ENCODE measurements around the gene CDC25C. TPM values are rescaled to one million over a fixed set of nuclear protein-coding genes. Genes with fewer than 3 reads are reported as not detected.

Gene CDC25C
- total and polyA plus RNA-seq, 2 of the 4 experiments (the other 2 are of a cell fraction), result 7.3 to 8.2 TPM

DNA sequence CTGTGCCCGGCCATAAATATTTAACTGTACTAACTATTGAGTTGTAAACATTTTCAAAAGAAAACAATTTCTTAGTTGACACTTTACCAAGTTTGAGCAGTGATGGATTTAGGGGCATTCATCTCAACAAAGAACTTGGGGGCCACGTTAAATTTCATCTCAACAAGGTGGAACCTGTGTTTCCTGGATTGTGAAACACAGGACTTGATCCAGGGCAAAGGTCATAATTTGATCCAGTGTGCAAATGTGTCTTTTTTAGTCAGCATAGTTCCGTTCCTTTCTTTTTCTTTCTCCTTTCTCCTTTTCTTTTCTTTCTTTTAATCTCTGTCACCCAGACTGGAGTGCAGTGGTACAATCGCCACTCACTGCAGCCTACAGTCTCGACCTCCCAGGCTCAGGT lies 60.3 kb downstream of the CDC25C start:
- Histone ChIP-seq H4K8ac (ENCODE audit: low read depth in 2 of 2, low read length in 2 of 2) (no peak overlapping the region), H2BK5ac (ENCODE audit: low read depth, low read length, poor library complexity, severe bottlenecking) (no peak overlapping the region), H3K27me3 (ENCODE audit: control insufficient read depth, insufficient read depth, low read length) (peaks cover 32% of the 10 kb centered on the region), H3K4me3 (ENCODE audit: insufficient read depth, low read depth, low read length) (no peak overlapping the region), H3K18ac (ENCODE audit: low read depth, low read length) (no peak overlapping the region), H4K20me1 (ENCODE audit: insufficient read depth, low read length) (no peaks in the 10 kb centered on the region), H3K4me2 (ENCODE audit: low read depth, low read length) (no peak overlapping the region), H3K27ac (ENCODE audit: insufficient read depth, low read length) (no peak overlapping the region), H3K14ac (replicated peaks; ENCODE audit: low read depth, low read length) (no peak overlapping the region), H3K4ac (ENCODE audit: low read depth, low read length) (no peak overlapping the region), H4K5ac (ENCODE audit: low read depth, low read length) (no peak overlapping the region), H2AK9ac (replicated peaks; ENCODE audit: low read depth, low read length, poor library complexity) (no peak overlapping the region), H3K9ac (ENCODE audit: low read depth, low read length) (no peak overlapping the region), H3K9me3 (ENCODE audit: control insufficient read depth, insufficient read depth, low read length) (no peaks in the 10 kb centered on the region), H2BK15ac (ENCODE audit: low read depth, low read length) (no peak overlapping the region), H3K56ac (ENCODE audit: extremely low read depth, insufficient read depth, low read length) (no peak overlapping the region), H2AFZ (replicated peaks; ENCODE audit: low read length, poor library complexity) (no peak overlapping the region), H3K4me1 (ENCODE audit: control insufficient read depth, insufficient read depth, low read length) (no peaks in the 10 kb centered on the region; the same call in 1 of the 2 replicates), H3K9me1 (ENCODE audit: insufficient read depth, low read length) (no peaks in the 10 kb centered on the region), H3K23ac (ENCODE audit: low read depth, low read length) (no peak overlapping the region), H3K79me1 (ENCODE audit: low read depth in 1 of 2, low read length in 2 of 2) (no peaks in the 10 kb centered on the region), H3K36me3 (ENCODE audit: control insufficient read depth, insufficient read depth, low read length) (no peaks in the 10 kb centered on the region), H2BK120ac (ENCODE audit: low read depth, low read length) (no peak overlapping the region), H4K91ac (ENCODE audit: insufficient read depth, low read depth, low read length) (no peak overlapping the region), H2BK20ac (ENCODE audit: low read depth, low read length) (no peak overlapping the region), H2AK5ac (ENCODE audit: low read depth, low read length) (no peak overlapping the region)
- no CpG with 5 or more reads among the region's 5 CpGs for WGBS, 2 experiments (ENCODE audit: extremely low coverage in 2 of 2, insufficient read length in 1 of 2)
- no TSS peak for BruUV-seq (replicated peaks)
- DNase-seq (no peak), ATAC-seq (ENCODE audit: low read depth) (no peak)
- intact Hi-C loops (cut with micrococcal nuclease) (no loop called here), dilution Hi-C loops (cut with HindIII; ENCODE audit: low sequenced_read_pairs, unreplicated experiment) (no loop called here), in situ Hi-C loops (cut with MboI; ENCODE audit: low sequenced_read_pairs) (no loop called here)
- TF ChIP-seq NFE2L2 (IDR thresholded peaks at IDR 0.05; ENCODE audit: low read depth, low read length), result no peak
- TF ChIP-seq FOS (IDR thresholded peaks at IDR 0.05; ENCODE audit: low read depth, low read length), result no peak
- TF ChIP-seq, protein P1, sequence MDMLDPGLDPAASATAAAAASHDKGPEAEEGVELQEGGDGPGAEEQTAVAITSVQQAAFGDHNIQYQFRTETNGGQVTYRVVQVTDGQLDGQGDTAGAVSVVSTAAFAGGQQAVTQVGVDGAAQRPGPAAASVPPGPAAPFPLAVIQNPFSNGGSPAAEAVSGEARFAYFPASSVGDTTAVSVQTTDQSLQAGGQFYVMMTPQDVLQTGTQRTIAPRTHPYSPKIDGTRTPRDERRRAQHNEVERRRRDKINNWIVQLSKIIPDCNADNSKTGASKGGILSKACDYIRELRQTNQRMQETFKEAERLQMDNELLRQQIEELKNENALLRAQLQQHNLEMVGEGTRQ (IDR thresholded peaks at IDR 0.05; ENCODE audit: low read depth, low read length), result no peak
- TF ChIP-seq MAFK (IDR thresholded peaks at IDR 0.05; ENCODE audit: low read depth, low read length), result no peak
- no peak for TF ChIP-seq SMC3 (IDR thresholded peaks at IDR 0.05; ENCODE audit: low read depth, low read length)
- no peak for TF ChIP-seq RCOR1 (IDR thresholded peaks at IDR 0.05; ENCODE audit: insufficient replicate concordance, low read length)
- TF ChIP-seq POLR2A (IDR thresholded peaks at IDR 0.05; ENCODE audit: low read depth, low read length), result no peak
- TF ChIP-seq, protein P2, sequence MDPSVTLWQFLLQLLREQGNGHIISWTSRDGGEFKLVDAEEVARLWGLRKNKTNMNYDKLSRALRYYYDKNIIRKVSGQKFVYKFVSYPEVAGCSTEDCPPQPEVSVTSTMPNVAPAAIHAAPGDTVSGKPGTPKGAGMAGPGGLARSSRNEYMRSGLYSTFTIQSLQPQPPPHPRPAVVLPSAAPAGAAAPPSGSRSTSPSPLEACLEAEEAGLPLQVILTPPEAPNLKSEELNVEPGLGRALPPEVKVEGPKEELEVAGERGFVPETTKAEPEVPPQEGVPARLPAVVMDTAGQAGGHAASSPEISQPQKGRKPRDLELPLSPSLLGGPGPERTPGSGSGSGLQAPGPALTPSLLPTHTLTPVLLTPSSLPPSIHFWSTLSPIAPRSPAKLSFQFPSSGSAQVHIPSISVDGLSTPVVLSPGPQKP (IDR thresholded peaks at IDR 0.05; ENCODE audit: borderline replicate concordance, low read depth, low read length), result no peak
- TF ChIP-seq MXI1 (IDR thresholded peaks at IDR 0.05; ENCODE audit: borderline replicate concordance, low read depth, low read length), result no peak
- no peak for TF ChIP-seq RFX5 (IDR thresholded peaks at IDR 0.05; ENCODE audit: low read depth, low read length)
- TF ChIP-seq CHD1 (IDR thresholded peaks at IDR 0.05; ENCODE audit: low read depth, low read length), result no peak
- TF ChIP-seq BHLHE40 (IDR thresholded peaks at IDR 0.05; ENCODE audit: low read depth, low read length), result no peak
- TF ChIP-seq MAZ (IDR thresholded peaks at IDR 0.05; ENCODE audit: borderline replicate concordance, low read depth, low read length), result no peak
- TF ChIP-seq, protein P3, sequence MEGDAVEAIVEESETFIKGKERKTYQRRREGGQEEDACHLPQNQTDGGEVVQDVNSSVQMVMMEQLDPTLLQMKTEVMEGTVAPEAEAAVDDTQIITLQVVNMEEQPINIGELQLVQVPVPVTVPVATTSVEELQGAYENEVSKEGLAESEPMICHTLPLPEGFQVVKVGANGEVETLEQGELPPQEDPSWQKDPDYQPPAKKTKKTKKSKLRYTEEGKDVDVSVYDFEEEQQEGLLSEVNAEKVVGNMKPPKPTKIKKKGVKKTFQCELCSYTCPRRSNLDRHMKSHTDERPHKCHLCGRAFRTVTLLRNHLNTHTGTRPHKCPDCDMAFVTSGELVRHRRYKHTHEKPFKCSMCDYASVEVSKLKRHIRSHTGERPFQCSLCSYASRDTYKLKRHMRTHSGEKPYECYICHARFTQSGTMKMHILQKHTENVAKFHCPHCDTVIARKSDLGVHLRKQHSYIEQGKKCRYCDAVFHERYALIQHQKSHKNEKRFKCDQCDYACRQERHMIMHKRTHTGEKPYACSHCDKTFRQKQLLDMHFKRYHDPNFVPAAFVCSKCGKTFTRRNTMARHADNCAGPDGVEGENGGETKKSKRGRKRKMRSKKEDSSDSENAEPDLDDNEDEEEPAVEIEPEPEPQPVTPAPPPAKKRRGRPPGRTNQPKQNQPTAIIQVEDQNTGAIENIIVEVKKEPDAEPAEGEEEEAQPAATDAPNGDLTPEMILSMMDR (conservative IDR thresholded peaks at IDR 0.05; ENCODE audit: low read depth, low read length), result no peak
- no peak for TF ChIP-seq CEBPB (IDR thresholded peaks at IDR 0.05; ENCODE audit: low read depth, low read length)
- TF ChIP-seq RAD21 (IDR thresholded peaks at IDR 0.05; ENCODE audit: low read length), result no peak
- ChIA-PET CTCF (no interaction called here), POLR2A (ENCODE audit: unreplicated experiment) (no interaction called here)

All from IMR-90 (cell line).